H1 (cell line): Measurements from ENCODE around the gene TPO. TPM values are rescaled to one million over a fixed set of nuclear protein-coding genes. Genes with fewer than 3 reads are reported as not detected.

Experiments
- GTF2F1 ChIP-seq: IDR thresholded peaks from 2 replicates; pipeline ENCODE4 v1.6.1; 2012; ENCODE audit warnings: low read depth, low read length, improper control_type of control experiment, borderline replicate concordance
- SIRT6 ChIP-seq: IDR thresholded peaks from one replicate; pipeline ENCODE4 v1.7.1; 2012; ENCODE audit warnings: low read length, inconsistent platforms
- SRF ChIP-seq: IDR thresholded peaks from 2 replicates; pipeline ENCODE4 v1.6.1; 2011; ENCODE audit warnings: mild to moderate bottlenecking, low read depth, low read length, moderate library complexity
- TAF1 ChIP-seq: IDR thresholded peaks from 2 replicates; pipeline ENCODE4 v1.6.1; 2011; ENCODE audit warnings: mild to moderate bottlenecking, low read depth, low read length
- TBP ChIP-seq: IDR thresholded peaks from 2 replicates; pipeline ENCODE4 v1.6.1; 2011; ENCODE audit warnings: low read depth, low read length, improper control_type of control experiment
- ZNF274 ChIP-seq: IDR thresholded peaks from 2 replicates; pipeline ENCODE4 v1.7.0; 2012; ENCODE audit warnings: low read length, borderline replicate concordance; ENCODE audit errors: extremely low read depth
- polyA plus RNA-seq, 7 experiments: library from polyadenylated mRNA; depleted of rRNA in 3 of 7; stranded (reverse) in 5 of 7; unstranded in 2 of 7; fragments of >200 nt in 5 of 7; fragments of 200-250 nt in 2 of 7; gene quantifications; 1 replicate in 5 of 7; 2 replicates in 1 of 7; 4 replicates in 1 of 7; pipeline versions ENCODE4 v1.2.1 to v1.2.3, GENCODE V29; 2011 to 2013; ENCODE audit warnings: missing spikeins in 2 of 7, mixed read lengths in 2 of 7
- total RNA-seq: library from RNA; stranded (reverse); fragmentation: NEBNext Ultra II Directional; extraction: Animal tissue kit (Norgen Biotek cat#: 25700); gene quantifications from 2 replicates; pipeline ENCODE4 v1.2.1, GENCODE V29; 2021
- TF ChIP-seq, protein P1 (sequence below): fragments of 300-600 bp; sonication (generic); IDR thresholded peaks from 2 replicates; pipeline ENCODE4 v1.7.1; 2012; ENCODE audit warnings: low read length, moderate library complexity, mild to moderate bottlenecking, inconsistent platforms; ENCODE audit not compliant: insufficient replicate concordance
- TF ChIP-seq, protein P2 (sequence below), 3 experiments: IDR thresholded peaks; 1 replicate in 2 of 3; 2 replicates in 1 of 3; pipeline versions ENCODE4 v1.5.1 to v1.6.1; 2011; ENCODE audit warnings: low read length in 3 of 3, mild to moderate bottlenecking in 3 of 3, inconsistent platforms in 2 of 3, low read depth in 1 of 3, moderate library complexity in 1 of 3; ENCODE audit not compliant: insufficient read depth in 1 of 3; ENCODE audit errors: control extremely low read depth in 1 of 3

Gene TPO
- total and polyA plus RNA-seq, 2 of the 8 experiments (the other 6 are each of a cell fraction or from before 2014, with no cell fraction given), result not detected

DNA sequence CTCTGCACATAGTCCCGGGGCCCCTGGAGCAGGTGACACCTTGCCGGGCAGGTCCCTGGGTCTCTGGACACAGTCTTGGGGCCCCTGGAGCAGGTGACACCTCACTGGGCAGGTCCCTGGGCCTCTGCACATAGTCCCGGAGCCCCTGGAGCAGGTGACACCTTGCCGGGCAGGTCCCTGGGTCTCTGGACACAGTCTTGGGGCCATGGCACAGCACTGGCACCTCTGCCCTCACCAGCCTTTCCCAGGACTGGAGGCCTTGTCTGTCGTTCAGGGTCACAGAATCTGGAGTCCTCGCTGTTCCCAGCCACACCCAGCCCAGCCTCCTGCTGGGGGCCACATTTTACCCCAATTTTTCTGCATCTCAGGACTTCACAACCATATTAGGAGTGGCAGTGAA is 2.2 kb downstream of the TPO start (continued):
- TF ChIP-seq, protein P1, sequence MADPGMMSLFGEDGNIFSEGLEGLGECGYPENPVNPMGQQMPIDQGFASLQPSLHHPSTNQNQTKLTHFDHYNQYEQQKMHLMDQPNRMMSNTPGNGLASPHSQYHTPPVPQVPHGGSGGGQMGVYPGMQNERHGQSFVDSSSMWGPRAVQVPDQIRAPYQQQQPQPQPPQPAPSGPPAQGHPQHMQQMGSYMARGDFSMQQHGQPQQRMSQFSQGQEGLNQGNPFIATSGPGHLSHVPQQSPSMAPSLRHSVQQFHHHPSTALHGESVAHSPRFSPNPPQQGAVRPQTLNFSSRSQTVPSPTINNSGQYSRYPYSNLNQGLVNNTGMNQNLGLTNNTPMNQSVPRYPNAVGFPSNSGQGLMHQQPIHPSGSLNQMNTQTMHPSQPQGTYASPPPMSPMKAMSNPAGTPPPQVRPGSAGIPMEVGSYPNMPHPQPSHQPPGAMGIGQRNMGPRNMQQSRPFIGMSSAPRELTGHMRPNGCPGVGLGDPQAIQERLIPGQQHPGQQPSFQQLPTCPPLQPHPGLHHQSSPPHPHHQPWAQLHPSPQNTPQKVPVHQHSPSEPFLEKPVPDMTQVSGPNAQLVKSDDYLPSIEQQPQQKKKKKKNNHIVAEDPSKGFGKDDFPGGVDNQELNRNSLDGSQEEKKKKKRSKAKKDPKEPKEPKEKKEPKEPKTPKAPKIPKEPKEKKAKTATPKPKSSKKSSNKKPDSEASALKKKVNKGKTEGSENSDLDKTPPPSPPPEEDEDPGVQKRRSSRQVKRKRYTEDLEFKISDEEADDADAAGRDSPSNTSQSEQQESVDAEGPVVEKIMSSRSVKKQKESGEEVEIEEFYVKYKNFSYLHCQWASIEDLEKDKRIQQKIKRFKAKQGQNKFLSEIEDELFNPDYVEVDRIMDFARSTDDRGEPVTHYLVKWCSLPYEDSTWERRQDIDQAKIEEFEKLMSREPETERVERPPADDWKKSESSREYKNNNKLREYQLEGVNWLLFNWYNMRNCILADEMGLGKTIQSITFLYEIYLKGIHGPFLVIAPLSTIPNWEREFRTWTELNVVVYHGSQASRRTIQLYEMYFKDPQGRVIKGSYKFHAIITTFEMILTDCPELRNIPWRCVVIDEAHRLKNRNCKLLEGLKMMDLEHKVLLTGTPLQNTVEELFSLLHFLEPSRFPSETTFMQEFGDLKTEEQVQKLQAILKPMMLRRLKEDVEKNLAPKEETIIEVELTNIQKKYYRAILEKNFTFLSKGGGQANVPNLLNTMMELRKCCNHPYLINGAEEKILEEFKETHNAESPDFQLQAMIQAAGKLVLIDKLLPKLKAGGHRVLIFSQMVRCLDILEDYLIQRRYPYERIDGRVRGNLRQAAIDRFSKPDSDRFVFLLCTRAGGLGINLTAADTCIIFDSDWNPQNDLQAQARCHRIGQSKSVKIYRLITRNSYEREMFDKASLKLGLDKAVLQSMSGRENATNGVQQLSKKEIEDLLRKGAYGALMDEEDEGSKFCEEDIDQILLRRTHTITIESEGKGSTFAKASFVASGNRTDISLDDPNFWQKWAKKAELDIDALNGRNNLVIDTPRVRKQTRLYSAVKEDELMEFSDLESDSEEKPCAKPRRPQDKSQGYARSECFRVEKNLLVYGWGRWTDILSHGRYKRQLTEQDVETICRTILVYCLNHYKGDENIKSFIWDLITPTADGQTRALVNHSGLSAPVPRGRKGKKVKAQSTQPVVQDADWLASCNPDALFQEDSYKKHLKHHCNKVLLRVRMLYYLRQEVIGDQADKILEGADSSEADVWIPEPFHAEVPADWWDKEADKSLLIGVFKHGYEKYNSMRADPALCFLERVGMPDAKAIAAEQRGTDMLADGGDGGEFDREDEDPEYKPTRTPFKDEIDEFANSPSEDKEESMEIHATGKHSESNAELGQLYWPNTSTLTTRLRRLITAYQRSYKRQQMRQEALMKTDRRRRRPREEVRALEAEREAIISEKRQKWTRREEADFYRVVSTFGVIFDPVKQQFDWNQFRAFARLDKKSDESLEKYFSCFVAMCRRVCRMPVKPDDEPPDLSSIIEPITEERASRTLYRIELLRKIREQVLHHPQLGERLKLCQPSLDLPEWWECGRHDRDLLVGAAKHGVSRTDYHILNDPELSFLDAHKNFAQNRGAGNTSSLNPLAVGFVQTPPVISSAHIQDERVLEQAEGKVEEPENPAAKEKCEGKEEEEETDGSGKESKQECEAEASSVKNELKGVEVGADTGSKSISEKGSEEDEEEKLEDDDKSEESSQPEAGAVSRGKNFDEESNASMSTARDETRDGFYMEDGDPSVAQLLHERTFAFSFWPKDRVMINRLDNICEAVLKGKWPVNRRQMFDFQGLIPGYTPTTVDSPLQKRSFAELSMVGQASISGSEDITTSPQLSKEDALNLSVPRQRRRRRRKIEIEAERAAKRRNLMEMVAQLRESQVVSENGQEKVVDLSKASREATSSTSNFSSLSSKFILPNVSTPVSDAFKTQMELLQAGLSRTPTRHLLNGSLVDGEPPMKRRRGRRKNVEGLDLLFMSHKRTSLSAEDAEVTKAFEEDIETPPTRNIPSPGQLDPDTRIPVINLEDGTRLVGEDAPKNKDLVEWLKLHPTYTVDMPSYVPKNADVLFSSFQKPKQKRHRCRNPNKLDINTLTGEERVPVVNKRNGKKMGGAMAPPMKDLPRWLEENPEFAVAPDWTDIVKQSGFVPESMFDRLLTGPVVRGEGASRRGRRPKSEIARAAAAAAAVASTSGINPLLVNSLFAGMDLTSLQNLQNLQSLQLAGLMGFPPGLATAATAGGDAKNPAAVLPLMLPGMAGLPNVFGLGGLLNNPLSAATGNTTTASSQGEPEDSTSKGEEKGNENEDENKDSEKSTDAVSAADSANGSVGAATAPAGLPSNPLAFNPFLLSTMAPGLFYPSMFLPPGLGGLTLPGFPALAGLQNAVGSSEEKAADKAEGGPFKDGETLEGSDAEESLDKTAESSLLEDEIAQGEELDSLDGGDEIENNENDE, result no peak
- TF ChIP-seq GTF2F1, result no peak
- TF ChIP-seq TBP, result no peak
- no peak for TF ChIP-seq SIRT6
- TF ChIP-seq, protein P2, sequence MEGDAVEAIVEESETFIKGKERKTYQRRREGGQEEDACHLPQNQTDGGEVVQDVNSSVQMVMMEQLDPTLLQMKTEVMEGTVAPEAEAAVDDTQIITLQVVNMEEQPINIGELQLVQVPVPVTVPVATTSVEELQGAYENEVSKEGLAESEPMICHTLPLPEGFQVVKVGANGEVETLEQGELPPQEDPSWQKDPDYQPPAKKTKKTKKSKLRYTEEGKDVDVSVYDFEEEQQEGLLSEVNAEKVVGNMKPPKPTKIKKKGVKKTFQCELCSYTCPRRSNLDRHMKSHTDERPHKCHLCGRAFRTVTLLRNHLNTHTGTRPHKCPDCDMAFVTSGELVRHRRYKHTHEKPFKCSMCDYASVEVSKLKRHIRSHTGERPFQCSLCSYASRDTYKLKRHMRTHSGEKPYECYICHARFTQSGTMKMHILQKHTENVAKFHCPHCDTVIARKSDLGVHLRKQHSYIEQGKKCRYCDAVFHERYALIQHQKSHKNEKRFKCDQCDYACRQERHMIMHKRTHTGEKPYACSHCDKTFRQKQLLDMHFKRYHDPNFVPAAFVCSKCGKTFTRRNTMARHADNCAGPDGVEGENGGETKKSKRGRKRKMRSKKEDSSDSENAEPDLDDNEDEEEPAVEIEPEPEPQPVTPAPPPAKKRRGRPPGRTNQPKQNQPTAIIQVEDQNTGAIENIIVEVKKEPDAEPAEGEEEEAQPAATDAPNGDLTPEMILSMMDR (IDR thresholded peaks at IDR 0.05; ENCODE audit: control extremely low read depth in 1 of 3, insufficient read depth in 1 of 3, low read depth in 1 of 3, low read length in 3 of 3), result no peak
- TF ChIP-seq SRF, result no peak
- no peak for TF ChIP-seq TAF1
- TF ChIP-seq ZNF274, result no peak
